ENCODE data around the gene ELF2.

GRCh38 chr4:139108567-139109128 lies 68.4 kb downstream of the ELF2 start:
- TF ChIP-seq CTCF (IDR thresholded peaks at IDR 0.05; ENCODE audit: poor library complexity) = no peak
- no peak for TF ChIP-seq EZH2 (IDR thresholded peaks at IDR 0.05; ENCODE audit: borderline replicate concordance)

Measured in hepatocyte (in vitro differentiated cells).